Naive thymus-derived CD4-positive, alpha-beta T cell (primary cell): ENCODE results near the gene LRRTM2. TPM values are rescaled to one million over a fixed set of nuclear protein-coding genes. Genes with fewer than 3 reads are reported as not detected.

Source experiments
- ATAC-seq: fragments of 150-1000 bp; cut with Tn5 transposase; 2 replicates; pipeline ENCODE4 v1.10.0; 2021; ENCODE audit warnings: mild to moderate bottlenecking, moderate library complexity
- CTCF ChIA-PET: fragments of 350-600 bp; sonication (Branson Sonifier 250); formaldehyde crosslinking; loops from one replicate; lab custom pipeline; 2021; ENCODE audit warnings: antibody characterized with exemption; lab: Charles Lee
- POLR2A ChIA-PET: fragments of 350-600 bp; sonication (Branson Sonifier 250); formaldehyde crosslinking; loops from one replicate; lab custom pipeline; 2021; ENCODE audit warnings: antibody characterized with exemption, inconsistent platforms; lab: Charles Lee
- DNase-seq, 9 donors: peaks; one replicate each; pipeline versions ENCODE4 v3.0.0 to v3.0.0-alpha.2; 2020 to 2022; ENCODE audit warnings: mixed read lengths in 1 of 9
- H3K27ac ChIP-seq: one replicate; pipeline ENCODE4 v1.7.0; 2013; ENCODE audit warnings: mild to moderate bottlenecking, low read depth, low read length, moderate library complexity
- H3K27me3 ChIP-seq, 2 donors: one replicate each; pipeline ENCODE4 v1.7.0; 2013; ENCODE audit warnings: low read length in 2 of 2, mild to moderate bottlenecking in 2 of 2, moderate library complexity in 2 of 2; ENCODE audit not compliant: control insufficient read depth in 2 of 2, insufficient read depth in 2 of 2
- H3K36me3 ChIP-seq, 3 experiments: 1 replicate in 2 of 3; 2 replicates in 1 of 3; pipeline ENCODE4 v1.7.0; 2013; ENCODE audit warnings: low read length in 3 of 3, mild to moderate bottlenecking in 3 of 3, moderate library complexity in 1 of 3; ENCODE audit not compliant: insufficient read depth in 3 of 3, control insufficient read depth in 2 of 3
- H3K4me1 ChIP-seq, 2 donors: one replicate each; pipeline ENCODE4 v1.7.0; 2013; ENCODE audit warnings: low read length in 2 of 2, mild to moderate bottlenecking in 2 of 2, moderate library complexity in 1 of 2; ENCODE audit not compliant: control insufficient read depth in 2 of 2, insufficient read depth in 2 of 2
- H3K4me3 ChIP-seq: 2 replicates; pipeline ENCODE4 v1.7.0; 2013; ENCODE audit warnings: mild to moderate bottlenecking, low read length
- H3K9me3 ChIP-seq, 3 experiments: 1 replicate in 2 of 3; 2 replicates in 1 of 3; pipeline ENCODE4 v1.7.0; 2013; ENCODE audit warnings: low read length in 3 of 3; ENCODE audit not compliant: control insufficient read depth in 2 of 3
- H3K27ac Mint-ChIP-seq, 9 donors: one replicate each; pipeline ENCODE4 v1.8.0; 2020 to 2022; ENCODE audit warnings: mixed read lengths in 9 of 9, mild to moderate bottlenecking in 8 of 9, moderate library complexity in 5 of 9, inconsistent platforms in 2 of 9
- H3K27me3 Mint-ChIP-seq, 5 donors: one replicate each; pipeline ENCODE4 v1.8.0; 2021 to 2022; ENCODE audit warnings: mixed read lengths in 5 of 5, mild to moderate bottlenecking in 1 of 5
- H3K36me3 Mint-ChIP-seq, 5 donors: one replicate each; pipeline ENCODE4 v1.8.0; 2020 to 2022; ENCODE audit warnings: mixed read lengths in 5 of 5, mild to moderate bottlenecking in 3 of 5, inconsistent platforms in 1 of 5
- H3K4me1 Mint-ChIP-seq, 7 donors: one replicate each; pipeline ENCODE4 v1.8.0; 2020 to 2022; ENCODE audit warnings: mixed read lengths in 7 of 7, mild to moderate bottlenecking in 3 of 7, inconsistent platforms in 1 of 7
- H3K4me3 Mint-ChIP-seq, 10 donors: one replicate each; pipeline ENCODE4 v1.8.0; 2020 to 2022; ENCODE audit warnings: mild to moderate bottlenecking in 10 of 10, mixed read lengths in 10 of 10, moderate library complexity in 6 of 10, inconsistent platforms in 2 of 10
- H3K9me3 Mint-ChIP-seq, 11 donors: one replicate each; pipeline ENCODE4 v1.8.0; 2020 to 2022; ENCODE audit warnings: mixed read lengths in 11 of 11, mild to moderate bottlenecking in 4 of 11, inconsistent platforms in 1 of 11, moderate library complexity in 1 of 11
- intact Hi-C, 2 donors: fragments of 100-400 bp; cut with micrococcal nuclease; formaldehyde crosslinking; loops; one replicate each; pipeline ENCODE4 v1.15.1; 2023
- polyA plus RNA-seq, 2 donors: library from polyadenylated mRNA; unstranded; fragments of 300-500 nt; fragmentation: Illumina TruSeq; gene quantifications; one replicate each; pipeline ENCODE4 v1.2.3, GENCODE V29; 2021
- total RNA-seq, 6 experiments: library from RNA in 5 of 6; stranded (reverse) in 5 of 6; gene quantifications; 1 replicate in 5 of 6; 2 replicates in 1 of 6; pipeline ENCODE4 v1.2.3 and lab custom pipeline; 2021 to 2026

LRRTM2 gene
- total and polyA plus RNA-seq, 7 experiments from 2014 or later = 0.07 to 0.22 (median 0.11) TPM; not detected in 4

DNA sequence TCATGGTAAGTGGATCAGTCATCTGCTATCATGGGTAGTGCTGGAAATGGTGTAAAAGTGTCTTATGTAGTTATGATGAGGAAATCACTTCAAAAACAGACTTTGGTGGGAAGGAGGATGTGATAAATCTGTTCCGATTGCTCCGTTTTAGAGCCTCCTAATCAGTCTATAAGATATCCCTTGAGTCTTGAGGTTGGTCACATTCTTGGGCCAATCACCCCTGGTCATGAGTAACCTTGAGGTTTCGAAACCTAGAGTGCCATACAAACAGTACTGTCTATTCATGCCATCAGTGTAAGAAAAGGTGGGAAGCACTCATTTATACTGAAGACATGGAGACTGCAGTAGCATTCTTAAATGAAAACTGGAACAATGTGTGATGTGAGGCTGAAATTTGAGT lies 45.8 kb downstream of the LRRTM2 start:
- peaks cover 0 to 9% (median 3%) of the 10 kb centered on the region in 5 donors for H3K27me3 Mint-ChIP-seq
- H3K27me3 ChIP-seq = no peaks in the 10 kb centered on the region
- intact Hi-C loops = no loop called here
- no peaks in the 10 kb centered on the region for H3K9me3 Mint-ChIP-seq
- ChIA-PET CTCF (interaction anchor here (0.6 kb wide), 1 partner anchor 57 kb away, joined by 4 read pairs; no protein-coding TSS in a partner anchor), POLR2A (no interaction called here)
- no peak for DNase-seq
- H3K36me3 Mint-ChIP-seq = peaks cover 0 to 10% (median 0%) of the 10 kb centered on the region in 5 donors
- H3K4me1 Mint-ChIP-seq = peaks cover 0 to 13% (median 0%) of the 10 kb centered on the region in 7 donors
- no peaks in the 10 kb centered on the region for H3K4me1 ChIP-seq
- ATAC-seq = no peak
- H3K4me3 Mint-ChIP-seq = no peak overlapping the region
- H3K9me3 ChIP-seq = no peaks in the 10 kb centered on the region
- H3K27ac Mint-ChIP-seq = no peak overlapping the region
- no peak overlapping the region for H3K27ac ChIP-seq
- no peak overlapping the region for H3K4me3 ChIP-seq
- no peaks in the 10 kb centered on the region for H3K36me3 ChIP-seq

DNA sequence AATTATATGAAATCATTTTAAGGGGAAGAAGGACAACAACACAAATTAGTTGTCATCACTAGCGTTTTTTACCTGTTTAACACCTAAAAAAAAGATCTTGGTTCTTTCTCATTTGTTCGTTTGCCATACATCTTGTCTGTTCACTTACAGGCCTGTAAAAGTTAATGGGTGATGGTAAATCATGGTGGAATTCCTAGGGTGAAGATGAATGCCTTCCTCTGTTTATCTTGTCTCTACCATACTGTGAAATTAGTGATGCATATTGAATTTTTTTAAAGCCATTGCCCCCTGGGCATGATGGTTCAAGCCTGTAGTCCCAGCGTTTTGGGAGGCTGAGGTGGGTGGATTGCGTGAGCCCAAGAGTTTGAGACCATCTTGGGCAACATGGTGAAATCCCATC lies 46.6 kb downstream of the LRRTM2 start:
- H3K36me3 Mint-ChIP-seq = peaks cover 0 to 10% (median 0%) of the 10 kb centered on the region in 5 donors
- H3K4me1 Mint-ChIP-seq = peaks cover 0 to 13% (median 0%) of the 10 kb centered on the region in 7 donors
- no peak overlapping the region for H3K27ac ChIP-seq
- DNase-seq (no peak), ATAC-seq (no peak)
- no peaks in the 10 kb centered on the region for H3K4me1 ChIP-seq
- no peak overlapping the region for H3K4me3 ChIP-seq
- intact Hi-C loops = no loop called here
- no peaks in the 10 kb centered on the region for H3K9me3 Mint-ChIP-seq
- no peaks in the 10 kb centered on the region for H3K36me3 ChIP-seq
- H3K27ac Mint-ChIP-seq = no peak overlapping the region
- CTCF ChIA-PET = interaction anchor here (0.7 kb wide), 1 partner anchor 68 kb away, joined by 3 read pairs; no protein-coding TSS in a partner anchor
- H3K27me3 ChIP-seq = no peaks in the 10 kb centered on the region
- POLR2A ChIA-PET = no interaction called here
- H3K4me3 Mint-ChIP-seq = no peak overlapping the region
- no peaks in the 10 kb centered on the region for H3K9me3 ChIP-seq
- peaks cover 0 to 9% (median 4%) of the 10 kb centered on the region in 5 donors for H3K27me3 Mint-ChIP-seq

DNA sequence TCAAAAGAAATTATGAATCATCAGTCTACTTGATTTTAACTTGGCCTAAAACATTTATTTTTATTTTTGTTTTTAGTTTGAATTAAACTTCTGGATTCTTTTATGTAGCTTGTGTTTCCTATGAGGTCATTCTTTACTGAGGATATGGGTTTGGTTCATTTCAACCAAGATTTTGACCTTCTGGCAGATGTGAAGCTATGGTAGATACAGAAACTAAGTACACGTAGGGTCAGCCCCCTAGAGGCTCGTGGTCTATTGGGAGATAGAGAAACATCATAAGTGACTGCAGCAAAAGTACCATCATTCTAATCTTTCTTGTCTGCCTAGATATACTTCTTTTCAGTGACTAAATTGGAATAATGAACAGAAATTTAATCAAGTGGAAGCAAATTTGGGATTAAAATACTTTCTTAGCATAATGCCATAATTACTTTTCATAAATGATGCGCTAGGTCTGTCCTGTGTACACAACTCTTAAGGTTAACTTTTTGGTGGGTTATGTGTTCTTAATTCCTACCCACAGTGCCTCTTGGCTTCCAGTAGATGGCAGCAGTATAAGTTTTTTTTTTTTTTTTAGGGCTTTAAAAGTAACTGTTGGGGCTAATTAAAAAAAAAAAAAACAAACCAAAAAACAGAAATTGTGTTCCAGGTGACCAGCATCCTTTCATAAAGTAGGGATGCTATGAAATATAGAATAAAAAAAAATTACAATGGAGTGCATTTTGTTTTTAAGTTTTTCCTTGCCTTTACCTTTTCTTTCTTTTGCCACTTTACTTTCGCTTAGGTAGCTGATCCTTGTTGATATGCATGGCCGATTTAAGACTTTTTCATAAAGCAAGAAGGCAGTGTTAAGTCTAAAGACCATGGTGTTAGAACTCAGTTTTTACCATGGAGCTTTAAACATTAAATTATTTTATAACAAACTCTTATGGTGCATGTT lies 49.9 kb downstream of the LRRTM2 start:
- Mint-ChIP-seq H3K4me1 (peaks cover 0 to 4% (median 0%) of the 10 kb centered on the region in 7 donors), H3K27ac (no peak overlapping the region), H3K4me3 (no peak overlapping the region), H3K27me3 (peaks cover 6 to 31% (median 18%) of the 10 kb centered on the region in 5 donors), H3K9me3 (no peaks in the 10 kb centered on the region), H3K36me3 (peaks cover 0 to 8% (median 0%) of the 10 kb centered on the region in 5 donors)
- Histone ChIP-seq H3K4me3 (no peak overlapping the region), H3K27ac (no peak overlapping the region), H3K36me3 (no peaks in the 10 kb centered on the region), H3K4me1 (no peaks in the 10 kb centered on the region), H3K9me3 (no peaks in the 10 kb centered on the region), H3K27me3 (no peaks in the 10 kb centered on the region)
- POLR2A ChIA-PET = no interaction called here
- ATAC-seq (no peak), DNase-seq (peak in 4 of 9 donors; percentile 5 to 25 (median 18))
- intact Hi-C loops = loop anchor here (1.0 kb wide), 2 partner anchors 437 to 516 kb away; partner anchors contain the start of gene PAIP2 (in 1 of the 2)
- CTCF ChIA-PET = interaction anchor here (0.5 to 2.8 kb wide), 13 partner anchors 9 to 1789 kb away, joined by 3 to 11 read pairs (median 4); no protein-coding TSS in a partner anchor

DNA sequence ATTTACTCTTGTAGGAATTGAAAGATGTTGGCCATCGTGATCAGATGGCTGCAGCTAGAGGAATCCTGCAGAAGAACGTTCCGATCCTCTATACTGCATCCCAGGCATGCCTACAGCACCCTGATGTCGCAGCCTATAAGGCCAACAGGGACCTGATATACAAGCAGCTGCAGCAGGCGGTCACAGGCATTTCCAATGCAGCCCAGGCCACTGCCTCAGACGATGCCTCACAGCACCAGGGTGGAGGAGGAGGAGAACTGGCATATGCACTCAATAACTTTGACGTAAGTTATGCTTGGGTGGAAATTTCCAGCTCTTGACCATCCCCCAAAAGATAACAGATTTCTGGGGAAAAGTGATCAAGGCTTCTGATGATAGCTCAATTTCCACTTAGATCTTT lies 50.6 kb downstream of the LRRTM2 start:
- ATAC-seq (no peak), DNase-seq (no peak)
- no peak overlapping the region for H3K4me3 Mint-ChIP-seq
- H3K27ac Mint-ChIP-seq = no peak overlapping the region
- peaks cover 0 to 4% (median 0%) of the 10 kb centered on the region in 7 donors for H3K4me1 Mint-ChIP-seq
- POLR2A ChIA-PET = no interaction called here
- H3K27me3 Mint-ChIP-seq = peaks cover 6 to 34% (median 18%) of the 10 kb centered on the region in 5 donors
- H3K4me3 ChIP-seq = no peak overlapping the region
- no peaks in the 10 kb centered on the region for H3K27me3 ChIP-seq
- intact Hi-C loops = no loop called here
- peaks cover 0 to 8% (median 0%) of the 10 kb centered on the region in 5 donors for H3K36me3 Mint-ChIP-seq
- no peak overlapping the region for H3K27ac ChIP-seq
- CTCF ChIA-PET = interaction anchor here (0.6 to 2.8 kb wide), 8 partner anchors 9 to 1468 kb away, joined by 3 to 11 read pairs (median 4); no protein-coding TSS in a partner anchor
- H3K9me3 ChIP-seq = no peaks in the 10 kb centered on the region
- no peaks in the 10 kb centered on the region for H3K9me3 Mint-ChIP-seq
- H3K36me3 ChIP-seq = no peaks in the 10 kb centered on the region
- H3K4me1 ChIP-seq = no peaks in the 10 kb centered on the region

GRCh38 chr5:138820695-138821094 lies 54.4 kb downstream of the LRRTM2 start:
- no peaks in the 10 kb centered on the region for H3K4me1 ChIP-seq
- Mint-ChIP-seq H3K4me1 (peaks cover 0 to 4% (median 0%) of the 10 kb centered on the region in 7 donors), H3K4me3 (no peak overlapping the region), H3K36me3 (peaks cover 0 to 2% (median 0%) of the 10 kb centered on the region in 5 donors), H3K27me3 (peaks cover 6 to 25% (median 22%) of the 10 kb centered on the region in 5 donors), H3K27ac (no peak overlapping the region), H3K9me3 (peaks cover 0 to 2% (median 0%) of the 10 kb centered on the region in 11 donors)
- H3K9me3 ChIP-seq = no peaks in the 10 kb centered on the region
- H3K4me3 ChIP-seq = no peak overlapping the region
- CTCF ChIA-PET = no interaction called here
- no peaks in the 10 kb centered on the region for H3K36me3 ChIP-seq
- DNase-seq (no peak), ATAC-seq (no peak)
- no peak overlapping the region for H3K27ac ChIP-seq
- intact Hi-C loops = no loop called here
- POLR2A ChIA-PET = no interaction called here
- no peaks in the 10 kb centered on the region for H3K27me3 ChIP-seq

DNA sequence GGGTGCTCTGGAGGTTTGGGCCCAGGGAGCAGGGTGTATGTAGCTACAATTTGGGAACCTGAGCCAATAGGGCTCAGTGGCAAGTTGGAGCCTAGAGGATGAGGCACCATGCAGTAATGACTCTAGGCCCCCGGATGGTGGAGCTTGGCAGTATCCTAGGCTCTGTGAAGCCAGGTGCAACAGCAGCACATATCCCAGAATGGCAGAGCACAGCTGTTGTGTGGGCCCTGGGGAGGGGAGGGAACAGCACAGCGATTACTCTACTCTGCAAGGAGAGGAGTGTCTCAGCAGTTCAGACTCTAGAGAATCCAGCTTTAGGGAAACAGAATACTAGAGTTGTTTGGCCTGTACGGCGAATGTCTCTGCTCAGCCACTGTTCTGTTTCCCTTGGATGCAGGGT lies 56.1 kb downstream of the LRRTM2 start:
- H3K27me3 Mint-ChIP-seq = peaks cover 6 to 29% (median 17%) of the 10 kb centered on the region in 5 donors
- H3K4me3 Mint-ChIP-seq = no peak overlapping the region
- no peak overlapping the region for H3K27ac Mint-ChIP-seq
- H3K27me3 ChIP-seq = no peaks in the 10 kb centered on the region
- ChIA-PET CTCF (no interaction called here), POLR2A (no interaction called here)
- intact Hi-C loops = no loop called here
- no peaks in the 10 kb centered on the region for H3K9me3 ChIP-seq
- H3K4me1 ChIP-seq = no peaks in the 10 kb centered on the region
- no peak for DNase-seq
- H3K27ac ChIP-seq = no peak overlapping the region
- peaks cover 0 to 4% (median 0%) of the 10 kb centered on the region in 5 donors for H3K36me3 Mint-ChIP-seq
- peaks cover 0 to 2% (median 0%) of the 10 kb centered on the region in 11 donors for H3K9me3 Mint-ChIP-seq
- H3K36me3 ChIP-seq = no peaks in the 10 kb centered on the region
- H3K4me1 Mint-ChIP-seq = no peaks in the 10 kb centered on the region
- ATAC-seq = no peak
- H3K4me3 ChIP-seq = no peak overlapping the region
